ENCODE results near the gene HIVEP3. TPM values are rescaled to one million over a fixed set of nuclear protein-coding genes. Genes with fewer than 3 reads are reported as not detected.

HIVEP3 gene
- total and polyA plus RNA-seq, 8 donors, result 1.8 to 65.3 (median 3.8) TPM

- Histone ChIP-seq H3K4me3 (no peak overlapping the region), H3K27ac (no peak overlapping the region), H3K9me3 (no peaks in the 10 kb centered on the region), H3K36me3 (no peaks in the 10 kb centered on the region), H3K27me3 (no peaks in the 10 kb centered on the region), H3K4me1 (no peaks in the 10 kb centered on the region)
- intact Hi-C loops (cut with DNase I; ENCODE audit: low total_unique reads), result no loop called here
- DNase-seq, result peak in 1 of 2 donors; percentile 7
- no peak for TF ChIP-seq POLR2A (IDR thresholded peaks at IDR 0.05)
- no peak for TF ChIP-seq CTCF (IDR thresholded peaks at IDR 0.05)
- TF ChIP-seq EP300 (IDR thresholded peaks at IDR 0.05), result no peak
- no peak for TF ChIP-seq POLR2AphosphoS5 (IDR thresholded peaks at IDR 0.05)
- WGBS, 5 donors, result 67 to 85% (median 73%) methylated on average over 9 of the region's 9 CpGs
Observed at GRCh38 chr1:41564741-41565475, 353.8 kb downstream of the HIVEP3 start.

GRCh38 chr1:41562328-41562727 lies 356.4 kb downstream of the HIVEP3 start:
- TF ChIP-seq POLR2A (IDR thresholded peaks at IDR 0.05) (no peak), EP300 (IDR thresholded peaks at IDR 0.05) (no peak), CTCF (IDR thresholded peaks at IDR 0.05) (no peak), POLR2AphosphoS5 (IDR thresholded peaks at IDR 0.05) (no peak)
- H3K27ac ChIP-seq, result no peak overlapping the region
- DNase-seq, result no peak
- H3K27me3 ChIP-seq, result no peaks in the 10 kb centered on the region
- H3K36me3 ChIP-seq, result no peaks in the 10 kb centered on the region
- no peak overlapping the region for H3K4me3 ChIP-seq
- no peaks in the 10 kb centered on the region for H3K9me3 ChIP-seq
- H3K4me1 ChIP-seq, result peaks cover 0 to 4% (median 0%) of the 10 kb centered on the region in 4 donors
- intact Hi-C loops (cut with DNase I; ENCODE audit: low total_unique reads), result no loop called here

GRCh38 chr1:41560931-41561330 lies 357.8 kb downstream of the HIVEP3 start:
- Histone ChIP-seq H3K36me3 (no peaks in the 10 kb centered on the region), H3K27me3 (no peaks in the 10 kb centered on the region), H3K27ac (no peak overlapping the region), H3K9me3 (no peaks in the 10 kb centered on the region), H3K4me1 (peaks cover 0 to 4% (median 0%) of the 10 kb centered on the region in 4 donors), H3K4me3 (no peak overlapping the region)
- WGBS, 5 donors, result 60 to 100% (median 93%) methylated on average over 1 of the region's 1 CpG
- intact Hi-C loops (cut with DNase I; ENCODE audit: low total_unique reads), result no loop called here
- no peak for TF ChIP-seq EP300 (IDR thresholded peaks at IDR 0.05)
- TF ChIP-seq POLR2A (IDR thresholded peaks at IDR 0.05), result no peak
- TF ChIP-seq POLR2AphosphoS5 (IDR thresholded peaks at IDR 0.05), result no peak
- TF ChIP-seq CTCF (IDR thresholded peaks at IDR 0.05), result no peak
- no peak for DNase-seq

GRCh38 chr1:41560496-41560895 lies 358.2 kb downstream of the HIVEP3 start:
- WGBS, 5 donors, result 61 to 97% (median 74%) methylated on average over 4 to 5 of the region's 5 CpGs
- no peak for DNase-seq
- TF ChIP-seq POLR2A (IDR thresholded peaks at IDR 0.05) (no peak), POLR2AphosphoS5 (IDR thresholded peaks at IDR 0.05) (no peak), CTCF (IDR thresholded peaks at IDR 0.05) (no peak), EP300 (IDR thresholded peaks at IDR 0.05) (no peak)
- Histone ChIP-seq H3K9me3 (peaks cover 0 to under 1% (median 0%) of the 10 kb centered on the region in 4 donors), H3K4me3 (no peak overlapping the region), H3K27ac (no peak overlapping the region), H3K36me3 (no peaks in the 10 kb centered on the region), H3K4me1 (peaks cover 0 to 4% (median 0%) of the 10 kb centered on the region in 4 donors), H3K27me3 (no peaks in the 10 kb centered on the region)
- intact Hi-C loops (cut with DNase I; ENCODE audit: low total_unique reads), result no loop called here
